D721Med (cell line): ENCODE results near the gene CCDC198.
A peak's percentile ranks its signal among the peaks of the same experiment; 100 is the strongest.

Experiments used
- DNase-seq: peaks from one replicate; pipeline ENCODE4 v3.0.0; 2011; ENCODE audit warnings: low spot score; ENCODE audit not compliant: insufficient read length
- FAIRE-seq: peaks from 2 replicates; lab custom pipeline; 2011; peaks lifted over from hg19 to GRCh38; lab: Jason Lieb, UNC
- TF ChIP-seq, protein P1 (sequence below): IDR thresholded peaks from 2 replicates; pipeline ENCODE4 v1.5.1; 2012; ENCODE audit warnings: mild to moderate bottlenecking, control low read depth; ENCODE audit not compliant: insufficient read depth; ENCODE audit errors: missing control alignments

CCDC198 gene, protein sequence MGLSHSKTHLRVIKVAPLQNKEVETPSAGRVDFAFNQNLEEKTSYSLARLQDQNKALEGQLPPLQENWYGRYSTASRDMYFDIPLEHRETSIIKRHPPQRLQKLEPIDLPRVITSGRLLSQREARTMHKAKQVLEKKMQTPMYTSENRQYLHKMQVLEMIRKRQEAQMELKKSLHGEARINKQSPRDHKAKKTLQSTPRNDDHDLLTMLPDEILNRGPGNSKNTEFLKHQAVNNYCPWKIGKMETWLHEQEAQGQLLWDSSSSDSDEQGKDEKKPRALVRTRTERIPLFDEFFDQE

DNA sequence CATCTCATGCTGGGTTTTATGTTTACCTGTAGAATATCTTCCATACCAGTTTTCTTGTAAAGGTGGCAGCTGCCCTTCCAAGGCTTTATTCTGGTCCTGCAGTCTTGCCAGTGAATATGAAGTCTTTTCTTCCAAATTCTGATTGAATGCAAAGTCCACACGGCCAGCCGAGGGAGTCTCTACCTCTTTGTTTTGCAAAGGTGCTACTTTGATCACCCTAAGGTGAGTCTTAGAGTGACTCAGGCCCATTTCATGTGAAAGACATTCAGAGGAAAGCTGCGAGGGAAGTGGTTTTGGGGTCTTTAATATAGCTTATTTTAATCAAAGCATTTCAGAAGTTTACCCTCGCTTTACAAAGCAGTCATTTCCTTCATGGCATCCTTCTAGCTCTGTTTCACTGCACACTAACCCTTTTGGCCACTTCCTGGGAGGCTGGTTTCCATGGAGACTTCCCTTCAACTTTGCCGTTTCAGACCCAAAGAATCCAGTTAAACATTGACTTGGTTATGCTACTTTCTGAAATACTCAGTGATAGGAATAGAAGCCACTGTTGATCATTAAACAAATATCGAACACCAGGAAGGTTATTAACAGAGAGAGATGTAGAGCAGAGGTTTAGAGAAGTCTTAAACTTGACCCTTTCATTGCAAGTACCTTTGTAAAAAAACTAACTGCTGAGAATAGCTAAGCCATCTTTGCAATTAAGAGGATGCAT is at the start of gene CCDC198:
TSS of gene CCDC198 (minus strand) at position 391 of the 715 bp plus-strand sequence. CDS start at position 249, 142 bp downstream.
- TF ChIP-seq, protein P1, sequence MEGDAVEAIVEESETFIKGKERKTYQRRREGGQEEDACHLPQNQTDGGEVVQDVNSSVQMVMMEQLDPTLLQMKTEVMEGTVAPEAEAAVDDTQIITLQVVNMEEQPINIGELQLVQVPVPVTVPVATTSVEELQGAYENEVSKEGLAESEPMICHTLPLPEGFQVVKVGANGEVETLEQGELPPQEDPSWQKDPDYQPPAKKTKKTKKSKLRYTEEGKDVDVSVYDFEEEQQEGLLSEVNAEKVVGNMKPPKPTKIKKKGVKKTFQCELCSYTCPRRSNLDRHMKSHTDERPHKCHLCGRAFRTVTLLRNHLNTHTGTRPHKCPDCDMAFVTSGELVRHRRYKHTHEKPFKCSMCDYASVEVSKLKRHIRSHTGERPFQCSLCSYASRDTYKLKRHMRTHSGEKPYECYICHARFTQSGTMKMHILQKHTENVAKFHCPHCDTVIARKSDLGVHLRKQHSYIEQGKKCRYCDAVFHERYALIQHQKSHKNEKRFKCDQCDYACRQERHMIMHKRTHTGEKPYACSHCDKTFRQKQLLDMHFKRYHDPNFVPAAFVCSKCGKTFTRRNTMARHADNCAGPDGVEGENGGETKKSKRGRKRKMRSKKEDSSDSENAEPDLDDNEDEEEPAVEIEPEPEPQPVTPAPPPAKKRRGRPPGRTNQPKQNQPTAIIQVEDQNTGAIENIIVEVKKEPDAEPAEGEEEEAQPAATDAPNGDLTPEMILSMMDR = no peak
- FAIRE-seq = no peak
- no peak for DNase-seq

DNA sequence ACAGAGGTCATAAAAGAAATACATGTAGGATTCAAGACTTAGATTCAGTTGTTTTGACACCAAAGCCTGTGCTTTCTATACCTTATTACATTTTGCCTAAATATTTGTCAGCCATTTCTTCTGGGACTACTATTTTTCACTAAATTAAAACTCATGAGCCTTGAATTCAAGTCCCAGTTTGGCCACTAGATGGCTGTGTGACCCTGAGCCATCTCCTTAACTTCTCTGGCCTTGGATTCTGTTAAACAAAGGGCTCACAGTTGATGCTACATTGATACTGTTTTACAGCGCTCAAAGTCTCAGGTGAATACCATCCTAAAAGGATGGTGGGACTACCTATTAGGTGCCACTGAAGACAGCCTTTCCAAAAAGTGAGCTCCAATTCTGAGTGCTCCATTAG is 39.6 kb upstream of the CCDC198 start:
- DNase-seq (no peak), FAIRE-seq (no peak)
- TF ChIP-seq, protein P1 = peak; percentile 8

DNA sequence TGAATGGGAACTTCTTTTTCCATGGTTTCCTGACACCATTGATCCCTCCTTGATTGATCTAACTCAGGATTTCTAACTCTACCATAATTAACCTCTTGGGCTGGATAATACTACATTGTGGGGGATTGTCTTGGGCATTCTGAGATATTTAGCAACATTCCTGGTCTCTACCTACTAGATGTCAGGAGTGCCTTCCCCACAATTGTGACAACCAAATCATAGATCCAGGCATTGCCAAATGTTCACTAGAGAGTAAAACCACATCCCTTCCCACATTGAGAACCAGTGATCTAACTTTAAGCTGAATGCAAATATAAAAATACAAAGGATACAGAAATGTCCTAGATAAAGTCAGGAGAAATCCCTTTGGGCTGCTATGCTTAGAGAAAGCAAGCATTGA is 36.9 kb upstream of the CCDC198 start:
- TF ChIP-seq, protein P1 = no peak
- FAIRE-seq = no peak

DNA sequence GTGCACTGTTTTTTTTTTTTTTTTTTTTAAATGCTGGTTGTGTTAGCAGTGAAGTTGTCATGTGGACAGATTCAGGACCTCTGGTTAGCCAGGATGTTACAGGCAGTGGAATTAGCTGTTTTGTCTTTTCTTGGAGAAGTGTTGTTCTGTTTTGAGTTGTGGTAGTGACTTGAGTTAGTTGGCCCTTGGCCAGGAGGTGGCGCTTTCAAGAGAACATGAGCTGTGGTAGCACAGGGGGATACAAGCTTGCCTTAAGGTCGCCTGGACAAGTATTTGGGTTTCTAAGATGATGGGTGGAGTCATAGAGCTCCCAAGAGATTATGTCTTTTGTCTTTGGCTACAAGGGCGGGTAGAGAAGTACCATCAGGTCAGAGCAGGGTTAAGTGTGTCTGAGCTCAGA is 33.3 kb upstream of the CCDC198 start:
- FAIRE-seq (no peak), DNase-seq (no peak)
- TF ChIP-seq, protein P1 = no peak

More for the DNA sequence above, 36.9 kb upstream of the CCDC198 start:
- no peak for DNase-seq

DNA sequence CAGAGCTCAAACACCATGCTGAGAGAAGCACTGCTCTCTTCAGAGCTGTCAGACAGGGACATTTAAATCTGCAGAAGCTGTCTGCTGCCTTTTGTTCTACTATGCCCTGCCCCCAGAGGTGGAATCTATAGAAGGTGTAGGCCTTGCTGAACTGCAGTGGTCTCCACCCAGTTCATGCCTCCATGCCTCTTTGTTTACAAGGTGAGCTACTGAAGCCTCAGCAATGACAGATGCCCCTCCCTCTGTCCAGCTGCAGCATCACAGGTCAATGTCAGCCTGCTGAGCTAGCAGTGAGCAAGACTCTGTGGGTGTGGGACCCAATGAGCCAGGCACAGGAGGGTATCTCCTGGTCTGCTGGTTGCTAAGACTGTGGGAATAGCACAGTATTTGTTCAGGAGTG is 25.4 kb upstream of the CCDC198 start:
- DNase-seq (no peak), FAIRE-seq (no peak)
- TF ChIP-seq, protein P1 = no peak

DNA sequence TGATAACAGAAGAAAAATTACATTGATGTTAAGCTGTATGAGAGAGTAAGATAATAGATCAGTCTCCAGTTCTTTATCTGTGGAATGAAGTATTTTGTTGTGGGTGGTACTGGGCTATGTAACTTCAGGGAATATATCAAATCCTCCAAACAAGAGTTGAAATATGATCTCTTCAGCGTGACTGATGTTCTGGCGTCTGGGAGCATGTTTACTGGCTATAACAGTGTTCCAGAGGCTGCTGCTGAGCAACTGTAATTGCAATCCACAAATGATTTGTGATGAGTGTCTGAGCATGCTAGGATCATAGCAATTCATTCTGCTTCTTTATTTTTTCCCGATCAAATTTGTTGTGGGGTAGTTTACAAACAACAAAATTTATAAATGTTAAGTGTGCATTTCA is 18.6 kb upstream of the CCDC198 start:
- TF ChIP-seq, protein P1 = no peak
- DNase-seq = no peak
- FAIRE-seq = no peak

DNA sequence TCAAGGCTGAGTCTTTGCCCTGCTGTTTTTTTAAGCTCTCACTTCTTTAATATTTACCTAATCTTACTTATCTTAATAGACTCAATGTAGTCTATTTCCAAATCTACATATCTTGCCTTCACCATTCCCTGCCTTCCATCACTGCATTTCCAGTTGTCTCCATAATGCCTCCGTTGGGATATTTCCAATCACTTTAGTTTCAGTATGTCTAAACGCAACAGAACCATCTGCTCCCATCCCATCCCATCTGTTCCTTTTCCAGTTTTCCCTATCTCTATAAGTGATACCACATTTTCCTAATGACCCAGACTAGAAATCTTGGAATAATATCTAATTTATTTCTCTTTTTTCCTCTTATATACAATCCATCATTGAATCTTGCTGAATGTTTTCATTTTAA is 15.1 kb upstream of the CCDC198 start:
- no peak for DNase-seq
- TF ChIP-seq, protein P1 = no peak
- FAIRE-seq = no peak
